ENCODE measurements around the gene NUP93. TPM values are rescaled to one million over a fixed set of nuclear protein-coding genes. Genes with fewer than 3 reads are reported as not detected.

Gene NUP93
- total and polyA plus RNA-seq, 9 of the 15 experiments (the other 6 are each of a cell fraction or from before 2014, with no cell fraction given), result 92.0 to 162 (median 121) TPM

DNA sequence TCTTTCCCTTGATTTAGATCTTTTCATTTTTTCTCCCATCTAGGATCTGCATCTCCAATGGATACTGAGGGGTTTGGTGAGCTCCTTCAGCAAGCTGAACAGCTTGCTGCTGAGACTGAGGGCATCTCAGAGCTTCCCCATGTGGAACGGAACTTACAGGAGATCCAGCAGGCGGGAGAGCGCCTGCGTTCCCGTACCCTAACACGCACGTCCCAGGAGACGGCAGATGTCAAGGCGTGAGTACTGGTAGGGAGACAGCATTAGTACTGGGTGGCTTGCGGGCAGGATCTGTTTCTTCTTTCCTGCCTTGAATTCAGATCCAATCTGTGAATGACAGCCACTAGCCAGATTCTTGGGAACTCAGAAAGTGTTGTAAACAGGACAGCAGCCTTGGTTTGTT lies 18.3 kb downstream of the NUP93 start:
- H3K79me2 ChIP-seq (ENCODE audit: control insufficient read depth, insufficient read depth, low read length), result peaks cover 81% of the 10 kb centered on the region
- peaks cover 3% of the 10 kb centered on the region for H3K9me1 ChIP-seq (ENCODE audit: control insufficient read depth, insufficient read depth, low read length)
- H3K4me1 ChIP-seq (replicated peaks in 1 of 2; ENCODE audit: control insufficient read depth in 2 of 2, insufficient read depth in 2 of 2, low read length in 2 of 2), result peaks cover 11 to 19% of the 10 kb centered on the region in 2 experiments; a peak in 4 of 5 replicates
- FAIRE-seq (no peak), ATAC-seq (no peak), DNase-seq (ENCODE audit: extremely low read depth in 1 of 4, low spot score in 3 of 4) (no peak)
- ChIA-PET CTCF (ENCODE audit: low intra/inter-chr PET ratio) (no interaction called here), POLR2A (interaction anchor here (0.6 kb wide), 1 partner anchor 604 kb away, joined by 4 read pairs; no protein-coding TSS in a partner anchor)
- no peaks in the 10 kb centered on the region for H3K9me3 ChIP-seq (replicated peaks; ENCODE audit: control insufficient read depth, insufficient read depth, low read depth, low read length)
- intact Hi-C loops (cut with micrococcal nuclease) (no loop called here), in situ Hi-C loops (cut with MboI) (no loop called here)
- WGBS (ENCODE audit: insufficient coverage, low coverage, missing lambda C conversion rate), result 95% methylated on average over 10 of the region's 10 CpGs
- H3K36me3 ChIP-seq (ENCODE audit: control insufficient read depth, insufficient read depth, low read length), result peaks cover 44% of the 10 kb centered on the region; the same call in 2 of the 3 replicates
- H3K4me3 ChIP-seq, result no peak overlapping the region
- no peak overlapping the region for H3K27ac ChIP-seq (ENCODE audit: extremely low read depth, low read depth, low read length)
- H4K20me1 ChIP-seq (replicated peaks; ENCODE audit: control insufficient read depth, insufficient read depth, low read length), result peaks cover 18% of the 10 kb centered on the region; the same call in 1 of the 2 replicates
- H3K9ac ChIP-seq (ENCODE audit: insufficient read depth in 1 of 2, low read depth in 2 of 2, low read length in 2 of 2), result peak overlapping the region in 1 of 2 experiments; percentile 39; a peak in 1 of 4 replicates
- no peak overlapping the region for H2AFZ ChIP-seq (ENCODE audit: low read depth, low read length)
- no peak overlapping the region for H3K4me2 ChIP-seq (ENCODE audit: insufficient read depth, low read length)
- TF ChIP-seq TFAM (CRISPR knock-in tag; conservative IDR thresholded peaks at IDR 0.05), result no peak
- TF ChIP-seq RHOXF2B (CRISPR knock-in tag; conservative IDR thresholded peaks at IDR 0.05), result no peak
- no peak for TF ChIP-seq MAFF (IDR thresholded peaks at IDR 0.05; ENCODE audit: low read length)
- TF ChIP-seq ZNF134 (CRISPR knock-in tag; conservative IDR thresholded peaks at IDR 0.05), result no peak
- TF ChIP-seq ESRRB (CRISPR knock-in tag; IDR thresholded peaks at IDR 0.05; ENCODE audit: borderline replicate concordance), result no peak
- no peak for TF ChIP-seq MBD2 (IDR thresholded peaks at IDR 0.05; ENCODE audit: borderline replicate concordance, low read depth)
- no peak for TF ChIP-seq ZNF77 (CRISPR knock-in tag; IDR thresholded peaks at IDR 0.05)
- no peak for TF ChIP-seq ZNF121 (CRISPR knock-in tag; conservative IDR thresholded peaks at IDR 0.05)
- TF ChIP-seq, protein P1, sequence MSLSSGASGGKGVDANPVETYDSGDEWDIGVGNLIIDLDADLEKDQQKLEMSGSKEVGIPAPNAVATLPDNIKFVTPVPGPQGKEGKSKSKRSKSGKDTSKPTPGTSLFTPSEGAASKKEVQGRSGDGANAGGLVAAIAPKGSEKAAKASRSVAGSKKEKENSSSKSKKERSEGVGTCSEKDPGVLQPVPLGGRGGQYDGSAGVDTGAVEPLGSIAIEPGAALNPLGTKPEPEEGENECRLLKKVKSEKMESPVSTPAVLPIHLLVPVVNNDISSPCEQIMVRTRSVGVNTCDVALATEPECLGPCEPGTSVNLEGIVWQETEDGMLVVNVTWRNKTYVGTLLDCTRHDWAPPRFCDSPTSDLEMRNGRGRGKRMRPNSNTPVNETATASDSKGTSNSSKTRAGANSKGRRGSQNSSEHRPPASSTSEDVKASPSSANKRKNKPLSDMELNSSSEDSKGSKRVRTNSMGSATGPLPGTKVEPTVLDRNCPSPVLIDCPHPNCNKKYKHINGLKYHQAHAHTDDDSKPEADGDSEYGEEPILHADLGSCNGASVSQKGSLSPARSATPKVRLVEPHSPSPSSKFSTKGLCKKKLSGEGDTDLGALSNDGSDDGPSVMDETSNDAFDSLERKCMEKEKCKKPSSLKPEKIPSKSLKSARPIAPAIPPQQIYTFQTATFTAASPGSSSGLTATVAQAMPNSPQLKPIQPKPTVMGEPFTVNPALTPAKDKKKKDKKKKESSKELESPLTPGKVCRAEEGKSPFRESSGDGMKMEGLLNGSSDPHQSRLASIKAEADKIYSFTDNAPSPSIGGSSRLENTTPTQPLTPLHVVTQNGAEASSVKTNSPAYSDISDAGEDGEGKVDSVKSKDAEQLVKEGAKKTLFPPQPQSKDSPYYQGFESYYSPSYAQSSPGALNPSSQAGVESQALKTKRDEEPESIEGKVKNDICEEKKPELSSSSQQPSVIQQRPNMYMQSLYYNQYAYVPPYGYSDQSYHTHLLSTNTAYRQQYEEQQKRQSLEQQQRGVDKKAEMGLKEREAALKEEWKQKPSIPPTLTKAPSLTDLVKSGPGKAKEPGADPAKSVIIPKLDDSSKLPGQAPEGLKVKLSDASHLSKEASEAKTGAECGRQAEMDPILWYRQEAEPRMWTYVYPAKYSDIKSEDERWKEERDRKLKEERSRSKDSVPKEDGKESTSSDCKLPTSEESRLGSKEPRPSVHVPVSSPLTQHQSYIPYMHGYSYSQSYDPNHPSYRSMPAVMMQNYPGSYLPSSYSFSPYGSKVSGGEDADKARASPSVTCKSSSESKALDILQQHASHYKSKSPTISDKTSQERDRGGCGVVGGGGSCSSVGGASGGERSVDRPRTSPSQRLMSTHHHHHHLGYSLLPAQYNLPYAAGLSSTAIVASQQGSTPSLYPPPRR (CRISPR knock-in tag; IDR thresholded peaks at IDR 0.05; ENCODE audit: borderline replicate concordance), result no peak
- TF ChIP-seq MEF2A (IDR thresholded peaks at IDR 0.05; ENCODE audit: control insufficient read depth, low read depth, low read length), result no peak
- TF ChIP-seq MTA1 (IDR thresholded peaks at IDR 0.05; ENCODE audit: borderline replicate concordance), result no peak
- no peak for TF ChIP-seq ZNF24 (IDR thresholded peaks at IDR 0.05)
- no peak for TF ChIP-seq HCFC1 (IDR thresholded peaks at IDR 0.05; ENCODE audit: low read depth, low read length)
- TF ChIP-seq SUPT5H (IDR thresholded peaks at IDR 0.05), result no peak
- no TSS peak for BruUV-seq (replicated peaks)
- H3K27me3 ChIP-seq (ENCODE audit: control insufficient read depth in 2 of 2, insufficient read depth in 2 of 2, low read length in 2 of 2), result no peaks in the 10 kb centered on the region

All from K562 (cell line).